ENCODE results near the gene KRT74.

KRT74 gene

GRCh38 chr12:52539821-52540173, 33.8 kb downstream of the KRT74 start:
- H3K4me3 ChIP-seq (replicated peaks; ENCODE audit: low read depth, low read length) = no peak overlapping the region
- DNase-seq (ENCODE audit: extremely low read depth, low read depth) = no peak
- no peak for TF ChIP-seq CTCF (IDR thresholded peaks at IDR 0.05; ENCODE audit: low read depth, low read length, missing control alignments)

GRCh38 chr12:52539083-52539820, 34.4 kb downstream of the KRT74 start:
- no peak overlapping the region for H3K4me3 ChIP-seq (replicated peaks; ENCODE audit: low read depth, low read length)
- DNase-seq (ENCODE audit: extremely low read depth, low read depth) = peak; percentile 88
- no peak for TF ChIP-seq CTCF (IDR thresholded peaks at IDR 0.05; ENCODE audit: low read depth, low read length, missing control alignments)

- TF ChIP-seq CTCF (IDR thresholded peaks at IDR 0.05; ENCODE audit: low read depth, low read length, missing control alignments) = no peak
- H3K4me3 ChIP-seq (replicated peaks; ENCODE audit: low read depth, low read length) = no peak overlapping the region
- no peak for DNase-seq (ENCODE audit: extremely low read depth, low read depth)
These were observed 36.5 kb downstream of the KRT74 start for GRCh38 chr12:52537101-52537500.

GRCh38 chr12:52535574-52535973, 38.1 kb downstream of the KRT74 start:
- no peak for TF ChIP-seq CTCF (IDR thresholded peaks at IDR 0.05; ENCODE audit: low read depth, low read length, missing control alignments)
- no peak for DNase-seq (ENCODE audit: extremely low read depth, low read depth)
- H3K4me3 ChIP-seq (replicated peaks; ENCODE audit: low read depth, low read length) = no peak overlapping the region

- H3K4me3 ChIP-seq (replicated peaks; ENCODE audit: low read depth, low read length) = no peak overlapping the region
- TF ChIP-seq CTCF (IDR thresholded peaks at IDR 0.05; ENCODE audit: low read depth, low read length, missing control alignments) = no peak
- DNase-seq (ENCODE audit: extremely low read depth, low read depth) = no peak
These were observed 39.2 kb downstream of the KRT74 start for GRCh38 chr12:52534482-52534881.

GRCh38 chr12:52533686-52534470, 39.8 kb downstream of the KRT74 start:
- DNase-seq (ENCODE audit: extremely low read depth, low read depth) = no peak
- no peak overlapping the region for H3K4me3 ChIP-seq (replicated peaks; ENCODE audit: low read depth, low read length)
- no peak for TF ChIP-seq CTCF (IDR thresholded peaks at IDR 0.05; ENCODE audit: low read depth, low read length, missing control alignments)

Measured in HFF-Myc (cell line).